ENCODE measurements around the gene CYP1A2.

Gene CYP1A2

GRCh38 chr15:74752531-74752930 is 3.9 kb downstream of the CYP1A2 start:
- Histone ChIP-seq H3K79me2 (ENCODE audit: insufficient read depth, low read depth) (no peaks in the 10 kb centered on the region), H3K9ac (no peak overlapping the region), H3K36me3 (ENCODE audit: insufficient read depth) (no peaks in the 10 kb centered on the region), H3K4me3 (IDR thresholded peaks at IDR 0.05; ENCODE audit: insufficient read depth, low read depth, low read length) (no peak overlapping the region), H3K27me3 (ENCODE audit: insufficient read depth, low read depth) (no peaks in the 10 kb centered on the region), H3K4me2 (no peak overlapping the region), H4K20me1 (ENCODE audit: insufficient read depth) (no peaks in the 10 kb centered on the region), H3K27ac (no peak overlapping the region), H3K4me1 (ENCODE audit: low read depth, poor library complexity, severe bottlenecking) (no peaks in the 10 kb centered on the region), H2AFZ (ENCODE audit: low read depth) (no peak overlapping the region)
- no peak for TF ChIP-seq CTCF (conservative IDR thresholded peaks at IDR 0.05; ENCODE audit: low read depth, low read length)

GRCh38 chr15:74754593-74755215 is 6.1 kb downstream of the CYP1A2 start:
- Histone ChIP-seq H4K20me1 (ENCODE audit: insufficient read depth) (no peaks in the 10 kb centered on the region), H3K27me3 (ENCODE audit: insufficient read depth, low read depth) (no peaks in the 10 kb centered on the region), H3K4me2 (no peak overlapping the region), H3K79me2 (ENCODE audit: insufficient read depth, low read depth) (no peaks in the 10 kb centered on the region), H2AFZ (ENCODE audit: low read depth) (no peak overlapping the region), H3K4me3 (IDR thresholded peaks at IDR 0.05; ENCODE audit: insufficient read depth, low read depth, low read length) (no peak overlapping the region), H3K4me1 (ENCODE audit: low read depth, poor library complexity, severe bottlenecking) (no peaks in the 10 kb centered on the region), H3K36me3 (ENCODE audit: insufficient read depth) (no peaks in the 10 kb centered on the region), H3K9ac (no peak overlapping the region), H3K27ac (no peak overlapping the region)
- TF ChIP-seq CTCF (conservative IDR thresholded peaks at IDR 0.05; ENCODE audit: low read depth, low read length) = no peak

- Histone ChIP-seq H4K20me1 (ENCODE audit: insufficient read depth) (no peaks in the 10 kb centered on the region), H3K27ac (no peak overlapping the region), H3K4me2 (no peak overlapping the region), H3K4me3 (IDR thresholded peaks at IDR 0.05; ENCODE audit: insufficient read depth, low read depth, low read length) (no peak overlapping the region), H2AFZ (ENCODE audit: low read depth) (no peak overlapping the region), H3K79me2 (ENCODE audit: insufficient read depth, low read depth) (no peaks in the 10 kb centered on the region), H3K27me3 (ENCODE audit: insufficient read depth, low read depth) (no peaks in the 10 kb centered on the region), H3K9ac (no peak overlapping the region), H3K4me1 (ENCODE audit: low read depth, poor library complexity, severe bottlenecking) (no peaks in the 10 kb centered on the region), H3K36me3 (ENCODE audit: insufficient read depth) (no peaks in the 10 kb centered on the region)
- TF ChIP-seq CTCF (conservative IDR thresholded peaks at IDR 0.05; ENCODE audit: low read depth, low read length) = no peak
Observed at GRCh38 chr15:74758736-74759135, 10.1 kb downstream of the CYP1A2 start.

- no peak overlapping the region for H3K4me2 ChIP-seq
- H3K36me3 ChIP-seq (ENCODE audit: insufficient read depth) = no peaks in the 10 kb centered on the region
- H3K4me1 ChIP-seq (ENCODE audit: low read depth, poor library complexity, severe bottlenecking) = no peaks in the 10 kb centered on the region
- TF ChIP-seq CTCF (conservative IDR thresholded peaks at IDR 0.05; ENCODE audit: low read depth, low read length) = no peak
- H3K27me3 ChIP-seq (ENCODE audit: insufficient read depth, low read depth) = no peaks in the 10 kb centered on the region
- H3K27ac ChIP-seq = no peak overlapping the region
- H3K4me3 ChIP-seq (IDR thresholded peaks at IDR 0.05; ENCODE audit: insufficient read depth, low read depth, low read length) = no peak overlapping the region
- no peaks in the 10 kb centered on the region for H3K79me2 ChIP-seq (ENCODE audit: insufficient read depth, low read depth)
- no peaks in the 10 kb centered on the region for H4K20me1 ChIP-seq (ENCODE audit: insufficient read depth)
- no peak overlapping the region for H2AFZ ChIP-seq (ENCODE audit: low read depth)
- no peak overlapping the region for H3K9ac ChIP-seq
Observed at GRCh38 chr15:74762791-74763150, 14.1 kb downstream of the CYP1A2 start.
